ENCODE measurements around the gene CNTNAP5.
"Not testable (repeated sequence)": the region's sequence is repeated elsewhere in the genome, so short reads cannot be mapped to it uniquely, and the experiment has no call there.

The CNTNAP5 gene

DNA sequence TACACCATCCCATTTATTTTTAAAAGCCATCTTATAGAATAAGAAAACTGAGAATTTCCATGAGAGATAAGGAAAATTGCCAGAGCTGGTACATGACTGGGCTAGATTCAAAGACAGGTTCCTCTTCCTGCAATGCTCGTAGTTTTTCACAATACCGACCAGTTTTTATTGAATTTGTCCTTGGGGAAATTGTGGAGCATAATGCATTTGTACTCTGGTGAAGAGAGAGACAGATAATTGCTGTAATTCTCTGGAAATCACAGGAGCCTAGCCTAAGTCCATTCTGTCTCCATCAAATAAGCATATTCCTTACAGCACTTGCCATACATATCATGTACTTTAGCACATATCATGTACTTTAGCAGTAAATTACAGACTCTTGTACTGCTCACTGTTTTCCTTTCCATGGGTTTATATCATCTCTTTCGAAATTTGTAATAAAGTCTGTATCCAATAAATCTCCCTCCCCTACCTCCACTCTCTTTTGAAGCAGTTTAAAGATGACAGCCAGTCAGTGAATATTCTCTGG is 355.2 kb downstream of the CNTNAP5 start:
- peaks cover 0 to 4% of the 10 kb centered on the region in 2 donors for H3K9me3 ChIP-seq (ENCODE audit: control insufficient read depth in 1 of 2, low read length in 2 of 2)
- no peak overlapping the region for H3K27ac ChIP-seq (ENCODE audit: low read depth, low read length)
- H3K4me3 ChIP-seq (ENCODE audit: low read depth in 1 of 2, low read length in 2 of 2): no peak overlapping the region
- H3K27me3 ChIP-seq (ENCODE audit: control insufficient read depth in 1 of 2, insufficient read depth in 2 of 2, low read length in 2 of 2): no peaks in the 10 kb centered on the region
- no peaks in the 10 kb centered on the region for H3K4me1 ChIP-seq (ENCODE audit: control insufficient read depth in 1 of 2, insufficient read depth in 2 of 2, low read length in 2 of 2)
- H3K9ac ChIP-seq (ENCODE audit: low read depth in 1 of 2, low read length in 2 of 2): no peak overlapping the region
- H3K36me3 ChIP-seq (ENCODE audit: control insufficient read depth in 1 of 2, insufficient read depth in 2 of 2, low read length in 2 of 2): no peaks in the 10 kb centered on the region

DNA sequence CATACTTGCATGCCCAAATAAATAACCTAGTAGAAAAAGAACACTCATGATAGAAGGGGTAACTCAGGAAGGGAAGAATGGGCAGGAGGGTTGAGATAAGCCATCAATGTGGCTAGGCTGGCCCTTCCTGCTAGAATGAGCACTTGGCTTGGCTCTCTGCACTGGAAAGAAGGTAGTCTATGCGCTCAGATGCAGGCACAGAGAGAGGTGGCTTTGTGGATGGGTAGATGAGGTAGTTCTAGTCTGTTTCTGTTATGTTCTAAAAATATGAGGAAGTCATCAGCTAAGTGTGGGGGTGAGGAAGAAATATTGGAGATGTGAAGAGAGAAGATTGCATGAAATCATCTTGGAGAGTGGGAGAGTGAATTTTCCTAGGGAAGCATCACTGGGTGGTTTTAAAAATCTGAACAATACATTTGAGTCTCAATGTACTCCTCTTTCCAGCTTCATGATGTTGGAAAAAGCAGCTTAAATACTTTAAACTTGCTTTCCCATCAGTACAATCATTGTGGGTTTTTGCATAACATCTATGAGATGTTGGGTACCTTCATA is 357.1 kb downstream of the CNTNAP5 start:
- Histone ChIP-seq H3K27me3 (ENCODE audit: control insufficient read depth in 1 of 2, insufficient read depth in 2 of 2, low read length in 2 of 2) (no peaks in the 10 kb centered on the region), H3K27ac (ENCODE audit: low read depth, low read length) (no peak overlapping the region), H3K9ac (ENCODE audit: low read depth in 1 of 2, low read length in 2 of 2) (no peak overlapping the region), H3K36me3 (ENCODE audit: control insufficient read depth in 1 of 2, insufficient read depth in 2 of 2, low read length in 2 of 2) (no peaks in the 10 kb centered on the region), H3K4me1 (ENCODE audit: control insufficient read depth in 1 of 2, insufficient read depth in 2 of 2, low read length in 2 of 2) (no peaks in the 10 kb centered on the region), H3K4me3 (ENCODE audit: low read depth in 1 of 2, low read length in 2 of 2) (no peak overlapping the region), H3K9me3 (ENCODE audit: control insufficient read depth in 1 of 2, low read length in 2 of 2) (no peaks in the 10 kb centered on the region)

DNA sequence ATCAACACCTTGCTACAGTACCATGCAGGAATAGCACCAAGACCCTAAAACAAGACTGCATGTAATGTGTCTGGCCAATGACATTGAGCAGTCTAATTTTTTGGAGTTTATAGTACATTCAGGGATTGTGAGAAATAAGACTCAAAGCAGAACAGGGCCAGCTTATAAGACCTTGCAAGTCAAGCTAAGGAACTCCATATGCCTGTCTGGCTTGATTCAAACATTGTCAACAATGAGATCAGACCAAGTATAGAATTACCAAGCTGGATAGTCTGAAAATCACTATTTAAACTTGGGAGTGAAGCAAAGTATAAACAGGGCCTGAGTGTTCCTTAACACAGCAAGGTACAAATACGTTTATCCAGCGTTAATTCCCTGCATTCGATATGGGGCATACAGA is 370.9 kb downstream of the CNTNAP5 start:
- no peaks in the 10 kb centered on the region for H3K27me3 ChIP-seq (ENCODE audit: control insufficient read depth in 1 of 2, insufficient read depth in 2 of 2, low read length in 2 of 2)
- no peak overlapping the region for H3K27ac ChIP-seq (ENCODE audit: low read depth, low read length)
- no peaks in the 10 kb centered on the region for H3K9me3 ChIP-seq (ENCODE audit: control insufficient read depth in 1 of 2, low read length in 2 of 2)
- H3K4me1 ChIP-seq (ENCODE audit: control insufficient read depth in 1 of 2, insufficient read depth in 2 of 2, low read length in 2 of 2): no peaks in the 10 kb centered on the region
- no peak overlapping the region for H3K9ac ChIP-seq (ENCODE audit: low read depth in 1 of 2, low read length in 2 of 2)
- H3K4me3 ChIP-seq (ENCODE audit: low read depth in 1 of 2, low read length in 2 of 2): no peak overlapping the region
- no peaks in the 10 kb centered on the region for H3K36me3 ChIP-seq (ENCODE audit: control insufficient read depth in 1 of 2, insufficient read depth in 2 of 2, low read length in 2 of 2)

DNA sequence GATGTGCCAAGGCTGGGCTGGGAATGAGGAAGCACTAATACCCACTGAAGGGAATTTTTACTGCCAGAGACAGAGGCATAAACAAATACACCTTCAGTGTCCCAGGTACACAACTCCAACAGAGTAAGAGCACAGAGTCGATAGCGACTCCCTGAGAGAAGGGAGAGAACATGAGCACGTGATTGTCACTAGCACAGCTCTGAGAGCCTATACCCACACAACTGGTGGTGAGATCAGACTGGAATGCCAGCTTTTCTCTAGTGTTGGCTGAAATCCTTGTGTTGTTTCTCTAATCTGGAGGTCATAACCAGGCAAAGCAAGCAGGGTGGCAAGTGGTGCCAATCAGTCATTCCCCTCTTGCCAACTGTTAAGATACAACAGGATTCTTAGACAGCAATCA is 377.2 kb downstream of the CNTNAP5 start:
- no peaks in the 10 kb centered on the region for H3K4me1 ChIP-seq (ENCODE audit: control insufficient read depth in 1 of 2, insufficient read depth in 2 of 2, low read length in 2 of 2)
- no peak overlapping the region for H3K27ac ChIP-seq (ENCODE audit: low read depth, low read length)

DNA sequence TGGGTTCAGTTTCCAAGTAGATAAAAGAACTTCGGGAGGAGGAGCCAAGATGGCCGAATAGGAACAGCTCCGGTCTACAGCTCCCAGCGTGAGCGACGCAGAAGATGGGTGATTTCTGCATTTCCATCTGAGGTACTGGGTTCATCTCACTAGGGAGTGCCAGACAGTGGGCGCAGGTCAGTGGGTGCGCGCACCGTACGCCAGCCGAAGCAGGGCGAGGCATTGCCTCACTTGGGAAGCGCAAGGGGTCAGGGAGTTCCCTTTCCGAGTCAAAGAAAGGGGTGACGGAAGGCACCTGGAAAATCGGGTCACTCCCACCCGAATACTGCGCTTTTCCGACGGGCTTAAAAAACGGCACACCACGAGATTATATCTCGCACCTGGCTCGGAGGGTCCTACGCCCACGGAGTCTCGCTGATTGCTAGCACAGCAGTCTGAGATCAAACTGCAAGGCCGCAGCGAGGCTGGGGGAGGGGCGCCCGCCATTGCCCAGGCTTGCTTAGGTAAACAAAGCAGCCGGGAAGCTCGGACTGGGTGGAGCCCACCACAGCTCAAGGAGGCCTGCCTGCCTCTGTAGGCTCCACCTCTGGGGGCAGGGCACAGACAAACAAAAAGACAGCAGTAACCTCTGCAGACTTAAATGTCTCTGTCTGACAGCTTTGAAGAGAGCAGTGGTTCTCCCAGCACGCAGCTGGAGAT is 382.9 kb downstream of the CNTNAP5 start:
- not testable (repeated sequence) for H3K4me3 ChIP-seq (ENCODE audit: low read depth in 1 of 2, low read length in 2 of 2); H3K36me3 ChIP-seq (ENCODE audit: control insufficient read depth in 1 of 2, insufficient read depth in 2 of 2, low read length in 2 of 2); H3K4me1 ChIP-seq (ENCODE audit: control insufficient read depth in 1 of 2, insufficient read depth in 2 of 2, low read length in 2 of 2); H3K27ac ChIP-seq (ENCODE audit: low read depth, low read length); H3K9ac ChIP-seq (ENCODE audit: low read depth in 1 of 2, low read length in 2 of 2); H3K9me3 ChIP-seq (ENCODE audit: control insufficient read depth in 1 of 2, low read length in 2 of 2); H3K27me3 ChIP-seq (ENCODE audit: control insufficient read depth in 1 of 2, insufficient read depth in 2 of 2, low read length in 2 of 2)

More for the DNA sequence above, 377.2 kb downstream of the CNTNAP5 start:
- no peak overlapping the region for H3K4me3 ChIP-seq (ENCODE audit: low read depth in 1 of 2, low read length in 2 of 2)
- no peaks in the 10 kb centered on the region for H3K9me3 ChIP-seq (ENCODE audit: control insufficient read depth in 1 of 2, low read length in 2 of 2)
- no peaks in the 10 kb centered on the region for H3K27me3 ChIP-seq (ENCODE audit: control insufficient read depth in 1 of 2, insufficient read depth in 2 of 2, low read length in 2 of 2)
- H3K9ac ChIP-seq (ENCODE audit: low read depth in 1 of 2, low read length in 2 of 2): no peak overlapping the region
- H3K36me3 ChIP-seq (ENCODE audit: control insufficient read depth in 1 of 2, insufficient read depth in 2 of 2, low read length in 2 of 2): no peaks in the 10 kb centered on the region

DNA sequence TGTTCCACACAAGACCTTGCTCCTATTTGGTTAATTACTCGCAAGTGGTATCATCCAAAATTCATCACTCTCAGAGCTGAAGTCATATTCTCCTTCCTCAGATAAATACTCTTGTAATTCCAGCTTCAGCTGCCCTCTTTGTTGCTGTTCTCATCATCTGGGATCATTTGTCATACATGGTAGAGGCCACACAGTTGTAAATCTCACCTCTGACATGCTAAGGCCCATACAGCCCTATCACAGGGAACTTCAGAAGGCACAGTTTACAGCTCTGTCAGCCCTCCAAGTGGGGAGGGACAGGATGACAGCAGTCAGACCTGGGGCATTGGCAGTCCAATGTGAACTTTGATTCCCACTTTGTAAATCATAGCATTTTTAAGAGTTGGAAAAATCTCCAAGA is 399.0 kb downstream of the CNTNAP5 start:
- Histone ChIP-seq H3K9ac (ENCODE audit: low read depth in 1 of 2, low read length in 2 of 2) (no peak overlapping the region), H3K27ac (ENCODE audit: low read depth, low read length) (no peak overlapping the region), H3K4me1 (ENCODE audit: control insufficient read depth in 1 of 2, insufficient read depth in 2 of 2, low read length in 2 of 2) (no peaks in the 10 kb centered on the region), H3K9me3 (ENCODE audit: control insufficient read depth in 1 of 2, low read length in 2 of 2) (no peaks in the 10 kb centered on the region), H3K4me3 (ENCODE audit: low read depth in 1 of 2, low read length in 2 of 2) (no peak overlapping the region), H3K27me3 (ENCODE audit: control insufficient read depth in 1 of 2, insufficient read depth in 2 of 2, low read length in 2 of 2) (no peaks in the 10 kb centered on the region), H3K36me3 (ENCODE audit: control insufficient read depth in 1 of 2, insufficient read depth in 2 of 2, low read length in 2 of 2) (no peaks in the 10 kb centered on the region)

DNA sequence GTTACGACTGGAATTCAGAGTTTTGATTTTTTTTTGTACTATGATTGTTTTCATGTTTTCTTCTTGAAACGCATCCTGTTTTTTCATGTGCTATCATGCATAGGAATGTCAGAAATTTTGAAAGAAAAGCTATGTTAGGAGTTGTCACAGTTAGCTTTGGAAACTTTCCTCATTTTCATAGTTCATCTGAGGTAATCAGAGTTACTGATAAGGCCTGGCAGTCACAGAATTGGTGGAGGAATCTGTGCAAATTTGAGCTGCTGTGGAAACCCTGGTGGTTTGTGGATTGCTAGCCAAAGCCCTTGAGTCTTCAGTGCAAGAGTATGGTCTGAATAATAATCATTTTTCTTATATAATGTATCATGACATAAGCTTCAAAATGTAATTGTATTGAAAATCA is 401.0 kb downstream of the CNTNAP5 start:
- Histone ChIP-seq H3K27me3 (ENCODE audit: control insufficient read depth in 1 of 2, insufficient read depth in 2 of 2, low read length in 2 of 2) (no peaks in the 10 kb centered on the region), H3K27ac (ENCODE audit: low read depth, low read length) (no peak overlapping the region), H3K4me1 (ENCODE audit: control insufficient read depth in 1 of 2, insufficient read depth in 2 of 2, low read length in 2 of 2) (no peaks in the 10 kb centered on the region), H3K4me3 (ENCODE audit: low read depth in 1 of 2, low read length in 2 of 2) (no peak overlapping the region), H3K9ac (ENCODE audit: low read depth in 1 of 2, low read length in 2 of 2) (no peak overlapping the region), H3K9me3 (ENCODE audit: control insufficient read depth in 1 of 2, low read length in 2 of 2) (no peaks in the 10 kb centered on the region), H3K36me3 (ENCODE audit: control insufficient read depth in 1 of 2, insufficient read depth in 2 of 2, low read length in 2 of 2) (no peaks in the 10 kb centered on the region)

DNA sequence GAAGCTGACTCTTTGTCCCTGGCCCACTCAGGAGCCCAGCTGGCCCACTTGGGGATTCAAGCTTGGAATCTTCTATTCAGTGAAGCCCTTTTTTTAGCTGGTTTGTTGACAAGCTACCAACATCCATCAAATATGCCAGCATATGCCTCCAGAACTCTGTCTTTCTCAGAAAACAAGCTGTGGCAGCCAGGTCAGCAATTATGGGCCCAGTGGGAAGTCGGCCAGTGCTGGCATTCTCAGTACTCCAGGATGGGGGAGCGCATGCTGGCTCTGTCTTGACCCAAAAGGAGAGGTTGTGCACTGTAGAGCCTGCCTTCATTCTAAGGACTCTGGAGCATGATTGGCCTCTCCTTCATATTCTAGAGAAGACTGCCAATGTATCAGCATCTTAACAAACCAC is 401.5 kb downstream of the CNTNAP5 start:
- no peaks in the 10 kb centered on the region for H3K36me3 ChIP-seq (ENCODE audit: control insufficient read depth in 1 of 2, insufficient read depth in 2 of 2, low read length in 2 of 2)
- no peaks in the 10 kb centered on the region for H3K27me3 ChIP-seq (ENCODE audit: control insufficient read depth in 1 of 2, insufficient read depth in 2 of 2, low read length in 2 of 2)
- no peak overlapping the region for H3K4me3 ChIP-seq (ENCODE audit: low read depth in 1 of 2, low read length in 2 of 2)
- H3K27ac ChIP-seq (ENCODE audit: low read depth, low read length): no peak overlapping the region
- H3K9ac ChIP-seq (ENCODE audit: low read depth in 1 of 2, low read length in 2 of 2): no peak overlapping the region
- no peaks in the 10 kb centered on the region for H3K9me3 ChIP-seq (ENCODE audit: control insufficient read depth in 1 of 2, low read length in 2 of 2)
- no peaks in the 10 kb centered on the region for H3K4me1 ChIP-seq (ENCODE audit: control insufficient read depth in 1 of 2, insufficient read depth in 2 of 2, low read length in 2 of 2)

DNA sequence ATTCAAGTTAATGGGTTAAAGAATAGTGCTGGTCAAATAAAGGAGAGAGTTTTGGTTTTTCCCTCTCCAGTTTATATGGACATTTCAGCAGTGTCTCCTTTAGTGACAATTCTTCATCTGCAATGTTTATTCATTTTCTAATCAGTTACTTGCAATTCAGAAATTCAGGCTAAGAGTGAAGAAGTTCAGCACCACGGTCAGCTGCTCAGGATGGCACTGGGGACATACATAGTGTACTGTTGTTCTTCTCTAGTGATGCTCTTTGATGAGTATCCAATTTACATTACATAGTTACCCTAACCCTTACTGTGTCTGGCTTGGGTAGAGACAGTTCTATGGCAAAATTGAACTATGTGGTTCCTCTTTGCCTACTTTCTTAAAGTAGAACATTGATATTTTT is 412.7 kb downstream of the CNTNAP5 start:
- H3K36me3 ChIP-seq (ENCODE audit: control insufficient read depth in 1 of 2, insufficient read depth in 2 of 2, low read length in 2 of 2): no peaks in the 10 kb centered on the region
- H3K9me3 ChIP-seq (ENCODE audit: control insufficient read depth in 1 of 2, low read length in 2 of 2): no peaks in the 10 kb centered on the region
- H3K9ac ChIP-seq (ENCODE audit: low read depth in 1 of 2, low read length in 2 of 2): no peak overlapping the region
- no peak overlapping the region for H3K27ac ChIP-seq (ENCODE audit: low read depth, low read length)
- H3K4me3 ChIP-seq (ENCODE audit: low read depth in 1 of 2, low read length in 2 of 2): no peak overlapping the region
- no peaks in the 10 kb centered on the region for H3K27me3 ChIP-seq (ENCODE audit: control insufficient read depth in 1 of 2, insufficient read depth in 2 of 2, low read length in 2 of 2)
- no peaks in the 10 kb centered on the region for H3K4me1 ChIP-seq (ENCODE audit: control insufficient read depth in 1 of 2, insufficient read depth in 2 of 2, low read length in 2 of 2)

DNA sequence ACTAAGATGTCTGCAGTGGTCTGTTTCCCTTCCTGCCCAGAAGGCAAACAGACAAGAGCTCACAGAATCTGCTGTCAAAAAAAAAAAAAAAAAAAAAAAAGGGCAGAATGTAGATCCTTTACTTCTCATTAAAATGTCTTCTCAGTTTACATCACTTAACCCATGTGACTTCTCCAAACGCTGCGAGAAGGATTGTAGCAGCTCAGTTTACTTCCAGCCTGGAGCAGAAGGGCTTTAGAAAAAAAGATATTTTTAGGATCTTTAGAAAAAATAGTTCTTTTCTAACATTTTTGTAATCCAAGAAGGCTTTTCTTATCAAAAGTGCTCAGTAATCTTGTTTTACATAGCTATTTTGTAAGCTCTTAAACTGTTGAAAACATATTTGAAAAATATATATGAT is 425.4 kb downstream of the CNTNAP5 start:
- no peak overlapping the region for H3K27ac ChIP-seq (ENCODE audit: low read depth, low read length)
- H3K4me1 ChIP-seq (ENCODE audit: control insufficient read depth in 1 of 2, insufficient read depth in 2 of 2, low read length in 2 of 2): no peaks in the 10 kb centered on the region
- no peak overlapping the region for H3K9ac ChIP-seq (ENCODE audit: low read depth in 1 of 2, low read length in 2 of 2)
- H3K9me3 ChIP-seq (ENCODE audit: control insufficient read depth in 1 of 2, low read length in 2 of 2): no peaks in the 10 kb centered on the region
- H3K36me3 ChIP-seq (ENCODE audit: control insufficient read depth in 1 of 2, insufficient read depth in 2 of 2, low read length in 2 of 2): no peaks in the 10 kb centered on the region
- no peak overlapping the region for H3K4me3 ChIP-seq (ENCODE audit: low read depth in 1 of 2, low read length in 2 of 2)
- H3K27me3 ChIP-seq (ENCODE audit: control insufficient read depth in 1 of 2, insufficient read depth in 2 of 2, low read length in 2 of 2): no peaks in the 10 kb centered on the region

Data from duodenal mucosa (tissue), 2 donors.